Measurements from ENCODE around the gene FSHB.

- no peak for TF ChIP-seq POLR2A (IDR thresholded peaks at IDR 0.05)
- no peak for TF ChIP-seq CTCF (IDR thresholded peaks at IDR 0.05)
These were observed 20.5 kb upstream of the FSHB start for GRCh38 chr11:30210357-30210756.
